Upper lobe of left lung (tissue), 6 donors: Measurements from ENCODE around the gene UBE4B. TPM values are rescaled to one million over a fixed set of nuclear protein-coding genes. Genes with fewer than 3 reads are reported as not detected.

Source experiments
- ATAC-seq, 2 donors: fragments of 200-7000 bp; cut with Tn5 transposase; one replicate each; pipeline ENCODE4 v1.9.1; 2022; ENCODE audit warnings: mild to moderate bottlenecking in 2 of 2, moderate library complexity in 2 of 2; ENCODE audit not compliant: low FRiP score in 2 of 2
- DNase-seq, 2 donors: peaks; one replicate each; pipeline ENCODE4 v3.0.0-alpha.2; 2019 to 2020
- H3K27ac ChIP-seq, 4 donors: fragments of 200-600 bp; sonication (generic); one replicate each; pipeline ENCODE4 v1.5.1; 2016 to 2019
- H3K27me3 ChIP-seq, 4 donors: fragments of 200-600 bp; sonication (generic); one replicate each; pipeline ENCODE4 v1.5.1; 2017 to 2019
- H3K36me3 ChIP-seq, 4 donors: fragments of 200-600 bp; sonication (generic); one replicate each; pipeline ENCODE4 v1.5.1; 2016 to 2019
- H3K4me1 ChIP-seq, 4 donors: fragments of 200-600 bp; sonication (generic); one replicate each; pipeline ENCODE4 v1.5.1; 2018 to 2019
- H3K4me3 ChIP-seq, 4 donors: fragments of 200-600 bp; sonication (generic); one replicate each; pipeline ENCODE4 v1.5.1; 2017 to 2019; ENCODE audit warnings: mild to moderate bottlenecking in 2 of 4, moderate library complexity in 1 of 4
- H3K9me3 ChIP-seq, 4 donors: fragments of 200-600 bp; sonication (generic); one replicate each; pipeline ENCODE4 v1.5.1; 2018 to 2019
- CTCF ChIP-seq, 6 experiments: fragments of 450-650 bp in 4 of 6; fragments of 200-600 bp in 2 of 6; sonication (generic) in 2 of 6; IDR thresholded peaks; one replicate each; pipeline ENCODE4 v1.5.1; 2016 to 2019; ENCODE audit warnings: antibody characterized with exemption in 6 of 6
- EP300 ChIP-seq, 4 donors: sonication (generic); formaldehyde crosslinking; IDR thresholded peaks; one replicate each; pipeline ENCODE4 v1.5.1; 2017; ENCODE audit warnings: antibody characterized with exemption in 4 of 4, control low read depth in 2 of 4
- POLR2A ChIP-seq, 4 donors: fragments of 450-650 bp; IDR thresholded peaks; one replicate each; pipeline ENCODE4 v1.5.1; 2016 to 2017; ENCODE audit warnings: antibody characterized with exemption in 4 of 4, mild to moderate bottlenecking in 2 of 4
- POLR2AphosphoS5 ChIP-seq, 2 donors: sonication (generic); formaldehyde crosslinking; IDR thresholded peaks; one replicate each; pipeline ENCODE4 v1.5.1; 2017; ENCODE audit warnings: antibody characterized with exemption in 2 of 2
- WGBS, 2 donors: methylation state at CpG; one replicate each; pipeline ENCODE4 v1.1.5; 2017 to 2018; 5-methylcytosine and 5-hydroxymethylcytosine counted together
- total RNA-seq, 6 donors: library from RNA; depleted of rRNA in 4 of 6; stranded (reverse); fragments of >200 nt in 4 of 6; gene quantifications; one replicate each; pipeline versions ENCODE4 v1.1.0 to v1.2.1, GENCODE V29; 2016 to 2021
- donor health status: DM: no; HTN: no; CAD: no; lungs with moderate emphysema.
- donor health status: DM: no; HTN: yes; CAD: no; lungs with severe emphysema.

The UBE4B gene
- total RNA-seq, 6 donors from 2014 or later = 24.5 to 83.8 (median 42.8) TPM

GRCh38 chr1:10211805-10212410 is 179.2 kb downstream of the UBE4B start:
- DNase-seq (no peak), ATAC-seq (no peak)
- WGBS, 2 donors = 33 to 47% methylated on average over 11 of the region's 11 CpGs
- TF ChIP-seq CTCF (IDR thresholded peaks at IDR 0.05) (no peak), EP300 (IDR thresholded peaks at IDR 0.05) (no peak), POLR2A (IDR thresholded peaks at IDR 0.05) (no peak), POLR2AphosphoS5 (IDR thresholded peaks at IDR 0.05) (no peak)
- no peaks in the 10 kb centered on the region for H3K36me3 ChIP-seq
- H3K27me3 ChIP-seq = no peaks in the 10 kb centered on the region
- H3K27ac ChIP-seq = peak overlapping the region; percentile 97 to 99 (median 98)
- H3K4me3 ChIP-seq = peak overlapping the region; percentile 2 to 91 (median 80)
- peaks cover 32 to 61% (median 43%) of the 10 kb centered on the region in 4 donors for H3K4me1 ChIP-seq
- no peaks in the 10 kb centered on the region for H3K9me3 ChIP-seq

GRCh38 chr1:10212476-10212875 is 179.7 kb downstream of the UBE4B start:
- DNase-seq (no peak), ATAC-seq (no peak)
- H3K36me3 ChIP-seq = no peaks in the 10 kb centered on the region
- H3K9me3 ChIP-seq = no peaks in the 10 kb centered on the region
- peak overlapping the region in 1 of 4 donors; percentile 80 for H3K4me3 ChIP-seq
- no peaks in the 10 kb centered on the region for H3K27me3 ChIP-seq
- peaks cover 38 to 67% (median 47%) of the 10 kb centered on the region in 4 donors for H3K4me1 ChIP-seq
- TF ChIP-seq POLR2AphosphoS5 (IDR thresholded peaks at IDR 0.05) = no peak
- no peak for TF ChIP-seq CTCF (IDR thresholded peaks at IDR 0.05)
- no peak for TF ChIP-seq POLR2A (IDR thresholded peaks at IDR 0.05)
- no peak for TF ChIP-seq EP300 (IDR thresholded peaks at IDR 0.05)
- H3K27ac ChIP-seq = peak overlapping the region; percentile 97 to 99 (median 98)
- 59 to 91% methylated on average over 1 of the region's 1 CpG for WGBS, 2 donors

GRCh38 chr1:10213186-10213705 is 180.5 kb downstream of the UBE4B start:
- DNase-seq = no peak
- peaks cover 46 to 74% (median 54%) of the 10 kb centered on the region in 4 donors for H3K4me1 ChIP-seq
- ATAC-seq = no peak
- WGBS, 2 donors = 38 to 48% methylated on average over 3 of the region's 3 CpGs
- H3K9me3 ChIP-seq = no peaks in the 10 kb centered on the region
- no peaks in the 10 kb centered on the region for H3K36me3 ChIP-seq
- no peaks in the 10 kb centered on the region for H3K27me3 ChIP-seq
- TF ChIP-seq EP300 (IDR thresholded peaks at IDR 0.05) = no peak
- TF ChIP-seq CTCF (IDR thresholded peaks at IDR 0.05) = no peak
- no peak for TF ChIP-seq POLR2A (IDR thresholded peaks at IDR 0.05)
- TF ChIP-seq POLR2AphosphoS5 (IDR thresholded peaks at IDR 0.05) = no peak
- H3K27ac ChIP-seq = peak overlapping the region in 3 of 4 donors; percentile 8 to 67 (median 44)
- no peak overlapping the region for H3K4me3 ChIP-seq

- no peaks in the 10 kb centered on the region for H3K27me3 ChIP-seq
- TF ChIP-seq POLR2A (IDR thresholded peaks at IDR 0.05) = no peak
- no peak for TF ChIP-seq CTCF (IDR thresholded peaks at IDR 0.05)
- no peak for TF ChIP-seq EP300 (IDR thresholded peaks at IDR 0.05)
- TF ChIP-seq POLR2AphosphoS5 (IDR thresholded peaks at IDR 0.05) = no peak
- no peak for DNase-seq
- H3K9me3 ChIP-seq = no peaks in the 10 kb centered on the region
- H3K27ac ChIP-seq = peak overlapping the region in 3 of 4 donors; percentile 22 to 61 (median 57)
- 38 to 50% methylated on average over 7 of the region's 7 CpGs for WGBS, 2 donors
- no peak for ATAC-seq
- peak overlapping the region in 1 of 4 donors; percentile 1 for H3K4me3 ChIP-seq
- no peaks in the 10 kb centered on the region for H3K36me3 ChIP-seq
- H3K4me1 ChIP-seq = peaks cover 44 to 75% (median 59%) of the 10 kb centered on the region in 4 donors
Measured at GRCh38 chr1:10216090-10216749, 183.5 kb downstream of the UBE4B start.
